Vagina (tissue), 2 donors: ENCODE data around the gene DMRT1.

Experiments used
- CTCF ChIP-seq, 3 experiments: fragments of 450-650 bp in 2 of 3; fragments of 200-600 bp in 1 of 3; sonication (generic) in 1 of 3; IDR thresholded peaks; one replicate each; pipeline ENCODE4 v1.5.1; 2017 to 2019; ENCODE audit warnings: antibody characterized with exemption in 3 of 3, mild to moderate bottlenecking in 2 of 3, moderate library complexity in 2 of 3
- POLR2A ChIP-seq, 2 donors: fragments of 450-650 bp; IDR thresholded peaks; one replicate each; pipeline ENCODE4 v1.6.1; 2017; ENCODE audit warnings: antibody characterized with exemption in 2 of 2, mild to moderate bottlenecking in 2 of 2, moderate library complexity in 2 of 2
- POLR2AphosphoS5 ChIP-seq, 2 donors: sonication (generic); formaldehyde crosslinking; IDR thresholded peaks; one replicate each; pipeline ENCODE4 v1.9.0; 2017; ENCODE audit warnings: antibody characterized with exemption in 2 of 2, mild to moderate bottlenecking in 2 of 2, low read depth in 1 of 2; ENCODE audit not compliant: insufficient read depth in 1 of 2

- no peak for TF ChIP-seq CTCF (IDR thresholded peaks at IDR 0.05)
- no peak for TF ChIP-seq POLR2AphosphoS5 (IDR thresholded peaks at IDR 0.05; ENCODE audit: insufficient read depth in 1 of 2, low read depth in 1 of 2)
- TF ChIP-seq POLR2A (IDR thresholded peaks at IDR 0.05) = no peak
These were observed 176.6 kb downstream of the DMRT1 start for GRCh38 chr9:1018121-1018520.
